Osteoblast (primary cell): ENCODE results near the gene ATL1. TPM values are rescaled to one million over a fixed set of nuclear protein-coding genes. Genes with fewer than 3 reads are reported as not detected.

Source experiments
- DNase-seq: peaks from one replicate; pipeline ENCODE4 v3.0.0; 2011; ENCODE audit warnings: low spot score, mixed read lengths; ENCODE audit not compliant: insufficient read length; ENCODE audit errors: missing footprints
- H2AFZ ChIP-seq: 2 replicates; pipeline ENCODE4 v1.6.0; 2011; ENCODE audit warnings: mild to moderate bottlenecking, low read length
- H3K27ac ChIP-seq: 2 replicates; pipeline ENCODE4 v1.5.1; 2011; ENCODE audit warnings: mild to moderate bottlenecking, low read depth, low read length, moderate library complexity
- H3K27me3 ChIP-seq: 2 replicates; pipeline ENCODE4 v1.6.0; 2012; ENCODE audit warnings: mild to moderate bottlenecking, control low read depth, inconsistent platforms, low read length, moderate library complexity; ENCODE audit not compliant: insufficient read depth
- H3K36me3 ChIP-seq: 2 replicates; pipeline ENCODE4 v1.5.1; 2011; ENCODE audit warnings: mild to moderate bottlenecking, low read length, control low read depth, moderate library complexity; ENCODE audit not compliant: insufficient read depth
- H3K4me1 ChIP-seq: 2 replicates; pipeline ENCODE4 v1.5.1; 2011; ENCODE audit warnings: mild to moderate bottlenecking, low read length, control low read depth, moderate library complexity; ENCODE audit not compliant: insufficient read depth
- H3K4me2 ChIP-seq: 2 replicates; pipeline ENCODE4 v1.6.0; 2011; ENCODE audit warnings: mild to moderate bottlenecking, low read length; ENCODE audit not compliant: insufficient read depth
- H3K4me3 ChIP-seq: fragments of 200-600 bp; sonication (generic); 3 replicates; pipeline ENCODE4 v1.5.1; 2012; ENCODE audit warnings: mild to moderate bottlenecking, low read length, inconsistent platforms; ENCODE audit not compliant: insufficient read depth
- H3K79me2 ChIP-seq: 2 replicates; pipeline ENCODE4 v1.6.0; 2012; ENCODE audit warnings: mild to moderate bottlenecking, low read length, control low read depth, inconsistent platforms; ENCODE audit not compliant: insufficient read depth
- H3K9me3 ChIP-seq: 2 replicates; pipeline ENCODE4 v1.5.1; 2011; ENCODE audit warnings: low read depth, low read length, control low read depth
- H4K20me1 ChIP-seq: 2 replicates; pipeline ENCODE4 v1.6.0; 2012; ENCODE audit warnings: mild to moderate bottlenecking, low read length, control low read depth; ENCODE audit not compliant: insufficient read depth
- CTCF ChIP-seq: IDR thresholded peaks from 2 replicates; pipeline ENCODE4 v1.5.1; 2011; ENCODE audit warnings: mild to moderate bottlenecking, low read depth, low read length, moderate library complexity; ENCODE audit errors: extremely low read depth
- total RNA-seq: library from RNA; depleted of rRNA; stranded (reverse); fragments of >200 nt; gene quantifications from 2 replicates; pipeline ENCODE4 v1.2.3, GENCODE V29; 2012

The ATL1 gene
- total RNA-seq, 1 donor = 6.5 TPM

- H3K4me2 ChIP-seq = no peak overlapping the region
- TF ChIP-seq CTCF = no peak
- no peaks in the 10 kb centered on the region for H3K9me3 ChIP-seq
- no peaks in the 10 kb centered on the region for H4K20me1 ChIP-seq
- H3K4me3 ChIP-seq = no peak overlapping the region
- no peaks in the 10 kb centered on the region for H3K27me3 ChIP-seq
- H3K36me3 ChIP-seq = peaks cover 11% of the 10 kb centered on the region
- no peak for DNase-seq
- H2AFZ ChIP-seq = no peak overlapping the region
- H3K27ac ChIP-seq = no peak overlapping the region
- H3K4me1 ChIP-seq = no peaks in the 10 kb centered on the region
- peaks cover 7% of the 10 kb centered on the region for H3K79me2 ChIP-seq
Observed at GRCh38 chr14:50635141-50635540, 75.2 kb downstream of the ATL1 start.

GRCh38 chr14:50647282-50647681, 87.3 kb downstream of the ATL1 start:
- no peak for TF ChIP-seq CTCF
- DNase-seq = no peak
- Histone ChIP-seq H3K4me2 (no peak overlapping the region), H3K27me3 (no peaks in the 10 kb centered on the region), H3K79me2 (peaks cover 64% of the 10 kb centered on the region), H3K4me3 (no peak overlapping the region), H3K9me3 (no peaks in the 10 kb centered on the region), H3K4me1 (peaks cover 18% of the 10 kb centered on the region), H4K20me1 (peaks cover under 1% of the 10 kb centered on the region), H3K36me3 (peaks cover 15% of the 10 kb centered on the region), H3K27ac (no peak overlapping the region), H2AFZ (no peak overlapping the region)

- TF ChIP-seq CTCF = no peak
- no peak for DNase-seq
- H3K27me3 ChIP-seq = no peaks in the 10 kb centered on the region
Observed at GRCh38 chr14:50647753-50648152, 87.8 kb downstream of the ATL1 start.

GRCh38 chr14:50649691-50650090, 89.7 kb downstream of the ATL1 start:
- no peak for TF ChIP-seq CTCF

More at GRCh38 chr14:50647753-50648152, 87.8 kb downstream of the ATL1 start:
- Histone ChIP-seq H3K4me2 (no peak overlapping the region), H3K36me3 (peaks cover 12% of the 10 kb centered on the region), H3K9me3 (no peaks in the 10 kb centered on the region), H4K20me1 (peaks cover 2% of the 10 kb centered on the region), H3K27ac (no peak overlapping the region), H3K79me2 (peaks cover 65% of the 10 kb centered on the region), H3K4me3 (no peak overlapping the region), H3K4me1 (peaks cover 18% of the 10 kb centered on the region), H2AFZ (no peak overlapping the region)

More at GRCh38 chr14:50649691-50650090, 89.7 kb downstream of the ATL1 start:
- Histone ChIP-seq H3K27me3 (no peaks in the 10 kb centered on the region), H3K36me3 (peaks cover 4% of the 10 kb centered on the region), H3K79me2 (peaks cover 71% of the 10 kb centered on the region), H4K20me1 (peaks cover 2% of the 10 kb centered on the region), H3K4me1 (peaks cover 18% of the 10 kb centered on the region), H3K4me2 (no peak overlapping the region), H2AFZ (no peak overlapping the region), H3K27ac (no peak overlapping the region), H3K9me3 (no peaks in the 10 kb centered on the region), H3K4me3 (no peak overlapping the region)
- DNase-seq = no peak
